GM12891 (cell line): ENCODE data around the gene IP6K3.

Source experiments
- POLR2A ChIP-seq: IDR thresholded peaks from 2 replicates; pipeline ENCODE4 v1.6.1; 2011; ENCODE audit warnings: low read depth, low read length, control low read depth
- POLR2AphosphoS5 ChIP-seq: IDR thresholded peaks from 2 replicates; pipeline ENCODE4 v1.6.1; 2011; ENCODE audit warnings: low read depth, low read length, control low read depth
- SPI1 ChIP-seq: IDR thresholded peaks from 2 replicates; pipeline ENCODE4 v1.6.1; 2011; ENCODE audit warnings: low read depth, low read length, control low read depth

DNA sequence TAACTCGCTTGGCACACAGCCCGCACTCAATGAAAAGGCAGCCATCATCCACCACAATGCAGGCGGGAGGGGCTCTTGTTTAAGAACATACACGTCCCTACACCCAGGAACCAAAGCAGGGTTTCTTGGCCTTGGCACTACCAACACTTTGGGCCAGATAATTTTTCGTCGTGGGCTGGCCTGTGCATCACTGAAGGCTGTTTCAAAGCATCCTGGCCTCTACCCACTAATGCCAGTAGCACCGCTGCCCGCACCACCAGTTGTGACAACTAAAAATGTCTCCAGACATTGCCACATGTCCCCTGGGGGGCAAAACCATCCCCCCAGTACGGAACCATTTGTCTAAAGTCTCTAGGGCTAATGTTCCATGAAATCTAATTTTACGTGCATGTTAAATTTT, 48.2 kb downstream of the IP6K3 start:
- TF ChIP-seq SPI1, result no peak
- no peak for TF ChIP-seq POLR2A
- TF ChIP-seq POLR2AphosphoS5, result no peak
